K562 (cell line): ENCODE results near the gene RMND5A. TPM values are rescaled to one million over a fixed set of nuclear protein-coding genes. Genes with fewer than 3 reads are reported as not detected.

Source experiments
- ARHGAP35 ChIP-seq: fragments of 450-650 bp; IDR thresholded peaks from 2 replicates; pipeline ENCODE4 v1.6.1; 2018; ENCODE audit not compliant: partially characterized antibody
- COPS2 ChIP-seq: fragments of 450-650 bp; conservative IDR thresholded peaks from 2 replicates; pipeline ENCODE4 v1.6.1; 2016; ENCODE audit warnings: mild to moderate bottlenecking, moderate library complexity
- CREB1 ChIP-seq, 2 experiments: sonication (generic) in 1 of 2; formaldehyde crosslinking in 1 of 2; IDR thresholded peaks; 2 replicates each; pipeline versions ENCODE4 v1.6.1 to v1.8.0; 2012 to 2022; ENCODE audit warnings: inconsistent platforms in 1 of 2, mild to moderate bottlenecking in 1 of 2, missing genetic modification reagents in 1 of 2, moderate library complexity in 1 of 2
- ELF1 ChIP-seq: fragments of 200-800 bp; sonication (Bioruptor generic); IDR thresholded peaks from 2 replicates; pipeline ENCODE4 v1.6.1; 2016; ENCODE audit warnings: missing genetic modification characterization, missing compliant biosample characterization
- FOS ChIP-seq: IDR thresholded peaks from 3 replicates; pipeline ENCODE4 v1.6.1; 2011; ENCODE audit not compliant: insufficient read length; ENCODE audit errors: extremely low read depth
- MAZ ChIP-seq, 2 experiments: fragments of 450-650 bp in 1 of 2; sonication (generic) in 1 of 2; formaldehyde crosslinking; IDR thresholded peaks in 1 of 2; conservative IDR thresholded peaks in 1 of 2; 2 replicates each; pipeline versions ENCODE4 v1.4.0 to v1.5.0; 2020; ENCODE audit warnings: mild to moderate bottlenecking in 1 of 2, missing genetic modification reagents in 1 of 2
- NR3C1 ChIP-seq: sonication (generic); formaldehyde crosslinking; IDR thresholded peaks from 2 replicates; pipeline ENCODE4 v1.8.1; 2022; ENCODE audit warnings: missing genetic modification reagents
- PML ChIP-seq: IDR thresholded peaks from 2 replicates; pipeline ENCODE4 v1.6.1; 2012; ENCODE audit warnings: low read length, inconsistent platforms
- POLR2AphosphoS2 ChIP-seq: IDR thresholded peaks from 2 replicates; pipeline ENCODE4 v1.6.1; 2012; ENCODE audit warnings: low read length, improper control_type of control experiment
- ZEB2 ChIP-seq: fragments of 450-650 bp; IDR thresholded peaks from 2 replicates; pipeline ENCODE4 v1.6.1; 2016
- ZFP1 ChIP-seq: fragments of 450-650 bp; formaldehyde crosslinking; IDR thresholded peaks from 2 replicates; pipeline ENCODE4 v1.4.0; 2020; ENCODE audit warnings: mild to moderate bottlenecking, mixed read lengths
- ZNF23 ChIP-seq: fragments of 250-450 bp; sonication (Bioruptor Pico); IDR thresholded peaks from 2 replicates; pipeline ENCODE4 v1.4.0; 2020; ENCODE audit warnings: mild to moderate bottlenecking
- polyA plus RNA-seq, 8 experiments: library from polyadenylated mRNA; depleted of rRNA in 4 of 8; stranded (reverse) in 5 of 8; unstranded in 3 of 8; fragments of >200 nt; fragmentation: Nextera tagmentation in 2 of 8; fragmentation: Illumina TruSeq in 1 of 8; extraction: Ambion mirVana in 2 of 8; extraction: Trizol in 1 of 8; gene quantifications; 2 replicates each; pipeline versions ENCODE4 v1.2.1 to v1.2.3, GENCODE V29; 2011 to 2014; ENCODE audit warnings: inconsistent platforms in 1 of 8, missing spikeins in 1 of 8
- total RNA-seq, 7 experiments: library from RNA; depleted of rRNA in 6 of 7; stranded (reverse); fragments of >200 nt in 6 of 7; fragmentation: Illumina TruSeq in 2 of 7; extraction: Trizol in 2 of 7; gene quantifications; 2 replicates each; pipeline versions ENCODE4 v1.2.1 to v1.2.3, GENCODE V29; 2011 to 2021; ENCODE audit warnings: low replicate concordance in 1 of 7
- TF ChIP-seq, protein P1 (sequence below), 2 experiments: fragments of 450-650 bp; IDR thresholded peaks; 2 replicates each; pipeline ENCODE4 v1.6.1; 2016; ENCODE audit warnings: mild to moderate bottlenecking in 2 of 2, borderline replicate concordance in 1 of 2, low read depth in 1 of 2, moderate library complexity in 1 of 2
- TF ChIP-seq, protein P2 (sequence below): fragments of 250-450 bp; sonication (Bioruptor Pico); IDR thresholded peaks from 2 replicates; pipeline ENCODE4 v1.6.1; 2021; ENCODE audit warnings: mild to moderate bottlenecking
- TF ChIP-seq, protein P3 (sequence below): fragments of 450-650 bp; IDR thresholded peaks from 2 replicates; pipeline ENCODE4 v1.6.1; 2018; ENCODE audit warnings: mild to moderate bottlenecking, low read depth; ENCODE audit not compliant: partially characterized antibody
- TF ChIP-seq, protein P4 (sequence below): fragments of 250-450 bp; sonication (Bioruptor Pico); IDR thresholded peaks from 2 replicates; pipeline ENCODE4 v1.4.0; 2020
- TF ChIP-seq, protein P5 (sequence below): fragments of 250-450 bp; sonication (Bioruptor Pico); IDR thresholded peaks from 2 replicates; pipeline ENCODE4 v1.8.0; 2021; ENCODE audit warnings: moderate library complexity, mild to moderate bottlenecking, inconsistent platforms

The RMND5A gene
- total and polyA plus RNA-seq, 9 of the 15 experiments (the other 6 are each of a cell fraction or from before 2014, with no cell fraction given), result 13.2 to 43.5 (median 34.1) TPM

DNA sequence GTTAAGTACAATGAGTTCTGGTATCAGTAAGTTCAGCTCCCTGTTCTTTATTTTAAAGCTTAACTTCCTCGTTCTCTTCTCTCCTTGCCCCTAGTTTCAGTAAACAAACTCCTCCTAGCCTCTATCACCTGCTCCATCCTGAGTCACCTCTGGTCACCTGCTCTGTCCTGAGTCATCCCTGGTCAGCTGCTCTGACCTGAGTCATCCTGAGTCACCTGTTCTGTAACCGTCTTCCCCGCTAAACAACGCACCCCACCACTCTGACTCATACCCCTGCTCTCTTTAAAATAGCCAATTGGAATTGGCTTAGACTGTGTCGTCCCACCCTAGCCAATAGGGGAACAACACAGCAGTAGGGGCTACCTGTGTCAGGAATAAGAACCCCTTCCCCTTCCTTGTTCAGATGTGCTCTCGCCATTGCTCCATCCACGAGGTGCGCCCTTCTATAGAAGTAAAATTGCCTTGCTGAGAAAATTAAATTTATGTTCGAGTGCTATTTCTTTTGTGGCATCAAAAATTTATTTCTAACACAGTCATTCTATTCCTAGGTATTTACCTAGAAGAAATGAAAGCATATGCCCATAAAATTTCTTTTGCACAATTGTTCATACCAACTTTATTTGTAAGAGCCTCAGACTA, 24.9 kb upstream of the RMND5A start (continued):
- TF ChIP-seq, protein P1, sequence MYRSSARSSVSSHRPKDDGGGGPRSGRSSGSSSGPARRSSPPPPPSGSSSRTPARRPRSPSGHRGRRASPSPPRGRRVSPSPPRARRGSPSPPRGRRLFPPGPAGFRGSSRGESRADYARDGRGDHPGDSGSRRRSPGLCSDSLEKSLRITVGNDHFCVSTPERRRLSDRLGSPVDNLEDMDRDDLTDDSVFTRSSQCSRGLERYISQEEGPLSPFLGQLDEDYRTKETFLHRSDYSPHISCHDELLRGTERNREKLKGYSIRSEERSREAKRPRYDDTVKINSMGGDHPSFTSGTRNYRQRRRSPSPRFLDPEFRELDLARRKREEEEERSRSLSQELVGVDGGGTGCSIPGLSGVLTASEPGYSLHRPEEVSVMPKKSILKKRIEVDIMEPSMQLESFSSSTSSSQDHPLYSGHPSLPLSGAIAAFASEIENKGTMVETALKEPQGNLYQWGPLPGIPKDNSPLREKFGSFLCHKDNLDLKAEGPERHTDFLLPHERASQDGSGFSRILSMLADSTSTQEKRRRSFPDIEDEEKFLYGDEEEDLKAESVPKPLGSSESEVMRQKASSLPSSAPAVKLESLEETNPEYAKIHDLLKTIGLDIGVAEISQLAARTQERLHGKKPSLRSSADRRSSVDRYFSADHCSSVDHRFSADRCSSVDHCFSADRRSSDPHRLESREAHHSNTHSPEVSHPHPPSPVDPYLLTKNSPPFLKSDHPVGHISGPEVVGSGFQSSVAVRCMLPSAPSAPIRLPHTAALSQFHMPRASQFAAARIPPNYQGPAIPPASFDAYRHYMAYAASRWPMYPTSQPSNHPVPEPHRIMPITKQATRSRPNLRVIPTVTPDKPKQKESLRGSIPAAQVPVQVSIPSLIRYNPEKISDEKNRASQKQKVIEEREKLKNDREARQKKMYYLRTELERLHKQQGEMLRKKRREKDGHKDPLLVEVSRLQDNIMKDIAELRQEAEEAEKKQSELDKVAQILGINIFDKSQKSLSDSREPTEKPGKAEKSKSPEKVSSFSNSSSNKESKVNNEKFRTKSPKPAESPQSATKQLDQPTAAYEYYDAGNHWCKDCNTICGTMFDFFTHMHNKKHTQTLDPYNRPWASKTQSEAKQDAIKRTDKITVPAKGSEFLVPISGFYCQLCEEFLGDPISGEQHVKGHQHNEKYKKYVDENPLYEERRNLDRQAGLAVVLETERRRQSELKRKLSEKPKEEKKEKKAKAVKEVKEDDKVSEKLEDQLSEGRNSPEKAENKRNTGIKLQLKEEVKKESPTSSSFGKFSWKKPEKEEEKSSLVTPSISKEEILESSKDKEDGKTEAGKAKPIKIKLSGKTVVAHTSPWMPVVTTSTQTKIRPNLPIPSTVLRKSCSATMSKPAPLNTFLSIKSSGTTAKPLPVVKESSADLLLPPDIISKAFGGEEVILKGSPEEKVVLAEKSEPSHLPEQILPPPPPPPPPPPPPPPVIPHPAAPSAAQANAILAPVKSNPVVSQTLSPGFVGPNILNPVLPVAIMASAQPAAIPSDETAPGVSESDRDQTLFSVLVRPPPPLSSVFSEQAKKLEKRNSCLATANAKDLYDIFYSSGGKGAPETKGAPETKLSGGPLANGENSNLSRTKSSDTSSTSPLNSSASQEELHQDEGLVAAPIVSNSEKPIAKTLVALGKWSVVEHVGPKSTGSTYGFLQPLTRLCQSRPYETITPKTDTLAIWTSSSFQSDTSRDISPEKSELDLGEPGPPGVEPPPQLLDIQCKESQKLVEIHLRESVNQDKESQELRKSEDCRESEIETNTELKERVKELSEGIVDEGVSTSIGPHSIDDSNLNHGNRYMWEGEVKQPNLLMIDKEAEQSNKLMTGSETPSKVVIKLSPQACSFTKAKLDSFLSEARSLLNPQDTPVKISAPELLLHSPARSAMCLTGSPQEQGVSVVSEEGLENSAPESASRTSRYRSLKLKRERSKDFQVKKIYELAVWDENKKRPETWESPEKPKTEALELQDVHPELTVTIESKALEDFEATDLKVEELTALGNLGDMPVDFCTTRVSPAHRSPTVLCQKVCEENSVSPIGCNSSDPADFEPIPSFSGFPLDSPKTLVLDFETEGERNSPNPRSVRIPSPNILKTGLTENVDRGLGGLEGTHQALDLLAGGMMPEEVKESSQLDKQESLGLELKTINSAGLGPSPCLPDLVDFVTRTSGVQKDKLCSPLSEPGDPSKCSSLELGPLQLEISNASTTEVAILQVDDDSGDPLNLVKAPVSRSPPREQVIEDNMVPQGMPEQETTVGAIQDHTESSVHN (IDR thresholded peaks at IDR 0.05; ENCODE audit: borderline replicate concordance in 1 of 2, low read depth in 1 of 2), result peak in 1 of 2 experiments; percentile 93; a peak in 2 of 4 replicates
- no peak for TF ChIP-seq CREB1 (IDR thresholded peaks at IDR 0.05)
- no peak for TF ChIP-seq CREB1 (CRISPR knock-in tag; IDR thresholded peaks at IDR 0.05)
- no peak for TF ChIP-seq ELF1
- TF ChIP-seq, protein P2, sequence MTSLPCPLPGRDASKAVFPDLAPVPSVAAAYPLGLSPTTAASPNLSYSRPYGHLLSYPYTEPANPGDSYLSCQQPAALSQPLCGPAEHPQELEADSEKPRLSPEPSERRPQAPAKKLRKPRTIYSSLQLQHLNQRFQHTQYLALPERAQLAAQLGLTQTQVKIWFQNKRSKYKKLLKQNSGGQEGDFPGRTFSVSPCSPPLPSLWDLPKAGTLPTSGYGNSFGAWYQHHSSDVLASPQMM (CRISPR knock-in tag), result no peak
- TF ChIP-seq, protein P3, sequence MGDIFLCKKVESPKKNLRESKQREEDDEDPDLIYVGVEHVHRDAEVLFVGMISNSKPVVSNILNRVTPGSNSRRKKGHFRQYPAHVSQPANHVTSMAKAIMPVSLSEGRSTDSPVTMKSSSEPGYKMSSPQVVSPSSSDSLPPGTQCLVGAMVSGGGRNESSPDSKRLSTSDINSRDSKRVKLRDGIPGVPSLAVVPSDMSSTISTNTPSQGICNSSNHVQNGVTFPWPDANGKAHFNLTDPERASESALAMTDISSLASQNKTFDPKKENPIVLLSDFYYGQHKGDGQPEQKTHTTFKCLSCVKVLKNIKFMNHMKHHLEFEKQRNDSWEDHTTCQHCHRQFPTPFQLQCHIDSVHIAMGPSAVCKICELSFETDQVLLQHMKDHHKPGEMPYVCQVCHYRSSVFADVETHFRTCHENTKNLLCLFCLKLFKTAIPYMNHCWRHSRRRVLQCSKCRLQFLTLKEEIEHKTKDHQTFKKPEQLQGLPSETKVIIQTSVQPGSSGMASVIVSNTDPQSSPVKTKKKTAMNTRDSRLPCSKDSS, result peak; percentile 96
- peak; percentile 44 for TF ChIP-seq FOS
- peak; percentile 90 for TF ChIP-seq ZEB2
- no peak for TF ChIP-seq NR3C1 (CRISPR knock-in tag)
- TF ChIP-seq ZNF23 (CRISPR knock-in tag), result no peak
- TF ChIP-seq, protein P4, sequence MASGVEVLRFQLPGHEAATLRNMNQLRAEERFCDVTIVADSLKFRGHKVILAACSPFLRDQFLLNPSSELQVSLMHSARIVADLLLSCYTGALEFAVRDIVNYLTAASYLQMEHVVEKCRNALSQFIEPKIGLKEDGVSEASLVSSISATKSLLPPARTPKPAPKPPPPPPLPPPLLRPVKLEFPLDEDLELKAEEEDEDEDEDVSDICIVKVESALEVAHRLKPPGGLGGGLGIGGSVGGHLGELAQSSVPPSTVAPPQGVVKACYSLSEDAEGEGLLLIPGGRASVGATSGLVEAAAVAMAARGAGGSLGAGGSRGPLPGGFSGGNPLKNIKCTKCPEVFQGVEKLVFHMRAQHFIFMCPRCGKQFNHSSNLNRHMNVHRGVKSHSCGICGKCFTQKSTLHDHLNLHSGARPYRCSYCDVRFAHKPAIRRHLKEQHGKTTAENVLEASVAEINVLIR, result no peak
- no peak for TF ChIP-seq MAZ (CRISPR knock-in tag; conservative IDR thresholded peaks at IDR 0.05 in 1 of 2, IDR thresholded peaks at IDR 0.05 in 1 of 2)
- TF ChIP-seq COPS2, result no peak
- TF ChIP-seq POLR2AphosphoS2, result no peak
- TF ChIP-seq ARHGAP35, result no peak
- TF ChIP-seq, protein P5, sequence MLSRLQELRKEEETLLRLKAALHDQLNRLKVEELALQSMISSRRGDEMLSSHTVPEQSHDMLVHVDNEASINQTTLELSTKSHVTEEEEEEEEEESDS, result no peak
- TF ChIP-seq PML, result no peak
- no peak for TF ChIP-seq ZFP1 (CRISPR knock-in tag)
